A673 (cell line): ENCODE data around the gene GRIK2. TPM values are rescaled to one million over a fixed set of nuclear protein-coding genes. Genes with fewer than 3 reads are reported as not detected.

Source experiments
- BruUV-seq: library from RNA; stranded (reverse); fragments of 400-500 nt; replicated peaks from 2 replicates; lab custom pipeline; 2021; lab: Mats Ljungman, UMichigan
- CTCF ChIA-PET: fragments of 300-600 bp; sonication (Branson Sonifier 250); formaldehyde crosslinking; loops from one replicate; lab custom pipeline; 2022; ENCODE audit warnings: antibody characterized with exemption; lab: Charles Lee
- POLR2A ChIA-PET: fragments of 300-600 bp; sonication (Branson Sonifier 250); formaldehyde crosslinking; loops from one replicate; lab custom pipeline; 2022; ENCODE audit warnings: antibody characterized with exemption; ENCODE audit not compliant: low non-redundant PET; lab: Charles Lee
- DNase-seq: peaks from one replicate; pipeline ENCODE4 v3.0.0-alpha.2; 2015; ENCODE audit warnings: low spot score
- H3K27ac ChIP-seq: fragments of 200-600 bp; sonication (generic); 2 replicates; pipeline ENCODE4 v1.5.1; 2016; ENCODE audit warnings: mixed run types, low read depth, mild to moderate bottlenecking, mixed read lengths, antibody characterized with exemption, low read length; ENCODE audit not compliant: poor library complexity, severe bottlenecking
- H3K27me3 ChIP-seq: fragments of 200-600 bp; sonication (generic); replicated peaks from 2 replicates; pipeline ENCODE4 v1.6.1; 2017; ENCODE audit warnings: mixed run types, low read depth, mild to moderate bottlenecking, mixed read lengths, antibody characterized with exemption, low read length; ENCODE audit not compliant: insufficient read depth, poor library complexity
- H3K36me3 ChIP-seq: fragments of 200-600 bp; sonication (generic); 2 replicates; pipeline ENCODE4 v1.6.1; 2016; ENCODE audit warnings: mixed run types, mild to moderate bottlenecking, mixed read lengths, antibody characterized with exemption, low read length; ENCODE audit not compliant: insufficient read depth, poor library complexity, severe bottlenecking
- H3K4me1 ChIP-seq: fragments of 200-600 bp; sonication (generic); 2 replicates; pipeline ENCODE4 v1.6.1; 2017; ENCODE audit warnings: mixed run types, mild to moderate bottlenecking, mixed read lengths, antibody characterized with exemption, low read length; ENCODE audit not compliant: insufficient read depth, poor library complexity, severe bottlenecking
- H3K4me3 ChIP-seq: fragments of 200-600 bp; sonication (generic); 2 replicates; pipeline ENCODE4 v1.5.1; 2016; ENCODE audit warnings: low read depth, mixed run types, mild to moderate bottlenecking, mixed read lengths, low read length; ENCODE audit not compliant: poor library complexity, severe bottlenecking
- H3K9me3 ChIP-seq: fragments of 200-600 bp; sonication (generic); 2 replicates; pipeline ENCODE4 v1.6.1; 2016; ENCODE audit warnings: mixed run types, low read depth, mild to moderate bottlenecking, mixed read lengths, antibody characterized with exemption, low read length; ENCODE audit not compliant: poor library complexity, severe bottlenecking
- EZH2 ChIP-seq: fragments of 200-600 bp; sonication (generic); IDR thresholded peaks from 2 replicates; pipeline ENCODE4 v1.6.1; 2017; ENCODE audit warnings: borderline replicate concordance, low read depth, mild to moderate bottlenecking, mixed read lengths, antibody characterized with exemption, low read length; ENCODE audit not compliant: poor library complexity, severe bottlenecking
- intact Hi-C: fragments of 100-400 bp; cut with micrococcal nuclease; formaldehyde crosslinking; loops from one replicate; pipeline ENCODE4 v1.10.0; 2022; ENCODE audit not compliant: unreplicated experiment
- total RNA-seq: library from RNA; stranded (reverse); gene quantifications from 2 replicates; pipeline ENCODE4 v1.2.3, GENCODE V29; 2021
- TF ChIP-seq, protein P1 (sequence below): fragments of 300-800, 200-600 bp; sonication (generic); conservative IDR thresholded peaks from 2 replicates; pipeline ENCODE4 v1.5.1; 2017; ENCODE audit warnings: low read depth, mild to moderate bottlenecking, antibody characterized with exemption, low read length, moderate library complexity, mixed read lengths

GRIK2 gene
- total RNA-seq, 1 experiment from 2014 or later = 62.1 TPM

DNA sequence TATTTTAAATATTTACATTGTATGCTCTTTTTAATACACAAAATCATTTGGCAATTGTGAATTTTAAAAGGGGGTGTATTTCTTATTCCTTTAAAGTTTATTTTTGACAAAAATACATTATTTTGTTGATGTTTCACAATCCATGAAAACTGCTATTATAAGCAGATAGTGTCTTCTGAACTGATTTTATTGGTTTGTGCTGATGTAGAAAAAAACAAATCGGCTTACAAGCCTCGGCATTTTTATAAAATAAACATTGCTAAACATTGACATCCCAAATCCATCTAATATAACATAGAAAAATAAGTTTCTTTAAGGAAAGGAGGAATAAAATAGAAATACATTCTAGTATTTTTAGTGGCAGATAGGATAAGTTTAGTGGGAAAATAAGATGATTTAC lies 634.7 kb downstream of the GRIK2 start:
- Histone ChIP-seq H3K4me3 (no peak overlapping the region), H3K4me1 (peaks cover 40% of the 10 kb centered on the region), H3K36me3 (peaks cover 17% of the 10 kb centered on the region), H3K27ac (no peak overlapping the region), H3K9me3 (peaks cover 1% of the 10 kb centered on the region), H3K27me3 (no peaks in the 10 kb centered on the region)
- DNase-seq = no peak
- BruUV-seq = no TSS peak
- POLR2A ChIA-PET = no interaction called here
- TF ChIP-seq EZH2 = no peak
- CTCF ChIA-PET = no interaction called here
- intact Hi-C loops = no loop called here

DNA sequence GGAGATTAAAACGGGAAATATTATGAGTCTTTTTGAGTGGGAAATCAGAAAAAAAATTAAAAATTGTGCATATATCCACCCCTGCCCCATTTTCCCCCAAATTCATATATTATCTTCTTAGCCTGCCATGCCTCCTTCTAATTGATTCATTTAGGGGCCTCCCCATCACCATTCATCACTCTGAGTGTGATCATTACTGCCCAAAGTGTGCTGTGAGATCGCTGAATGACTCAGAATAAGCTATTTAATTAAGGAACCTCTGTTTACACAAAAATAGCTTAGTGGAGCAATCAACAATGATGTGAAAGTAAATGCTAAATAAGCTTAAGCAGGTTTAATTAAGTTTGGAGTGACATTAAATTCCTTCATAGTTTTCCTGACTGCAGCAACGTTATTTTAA lies 645.5 kb downstream of the GRIK2 start:
- peak; percentile 37 for DNase-seq
- Histone ChIP-seq H3K4me3 (no peak overlapping the region), H3K9me3 (peaks cover 10% of the 10 kb centered on the region), H3K27me3 (no peaks in the 10 kb centered on the region), H3K36me3 (peaks cover 55% of the 10 kb centered on the region), H3K27ac (peak overlapping the region; percentile 56), H3K4me1 (peaks cover 26% of the 10 kb centered on the region)
- BruUV-seq = no TSS peak
- ChIA-PET CTCF (no interaction called here), POLR2A (no interaction called here)
- intact Hi-C loops = no loop called here
- TF ChIP-seq EZH2 = no peak
- TF ChIP-seq, protein P1, sequence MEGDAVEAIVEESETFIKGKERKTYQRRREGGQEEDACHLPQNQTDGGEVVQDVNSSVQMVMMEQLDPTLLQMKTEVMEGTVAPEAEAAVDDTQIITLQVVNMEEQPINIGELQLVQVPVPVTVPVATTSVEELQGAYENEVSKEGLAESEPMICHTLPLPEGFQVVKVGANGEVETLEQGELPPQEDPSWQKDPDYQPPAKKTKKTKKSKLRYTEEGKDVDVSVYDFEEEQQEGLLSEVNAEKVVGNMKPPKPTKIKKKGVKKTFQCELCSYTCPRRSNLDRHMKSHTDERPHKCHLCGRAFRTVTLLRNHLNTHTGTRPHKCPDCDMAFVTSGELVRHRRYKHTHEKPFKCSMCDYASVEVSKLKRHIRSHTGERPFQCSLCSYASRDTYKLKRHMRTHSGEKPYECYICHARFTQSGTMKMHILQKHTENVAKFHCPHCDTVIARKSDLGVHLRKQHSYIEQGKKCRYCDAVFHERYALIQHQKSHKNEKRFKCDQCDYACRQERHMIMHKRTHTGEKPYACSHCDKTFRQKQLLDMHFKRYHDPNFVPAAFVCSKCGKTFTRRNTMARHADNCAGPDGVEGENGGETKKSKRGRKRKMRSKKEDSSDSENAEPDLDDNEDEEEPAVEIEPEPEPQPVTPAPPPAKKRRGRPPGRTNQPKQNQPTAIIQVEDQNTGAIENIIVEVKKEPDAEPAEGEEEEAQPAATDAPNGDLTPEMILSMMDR = no peak

DNA sequence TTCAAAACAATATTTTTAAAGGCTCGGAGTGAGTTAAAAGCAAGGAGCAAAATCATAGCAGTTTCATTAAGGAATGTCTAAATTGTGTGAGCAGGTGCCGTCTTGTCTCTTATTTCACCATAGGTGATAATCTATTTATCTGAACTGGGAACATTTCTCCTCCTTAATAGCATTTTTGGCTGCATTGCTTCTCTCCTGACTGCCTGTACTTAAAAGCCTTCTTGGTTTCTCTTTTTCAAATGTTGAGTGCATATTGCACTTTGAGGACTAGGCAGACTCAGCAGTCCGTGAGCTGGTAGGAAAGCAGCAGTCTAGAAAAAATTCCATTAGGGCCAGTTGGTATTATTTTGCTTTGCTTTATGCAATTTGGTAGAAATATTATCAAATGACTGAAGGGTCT lies 645.9 kb downstream of the GRIK2 start:
- Histone ChIP-seq H3K27me3 (no peaks in the 10 kb centered on the region), H3K4me1 (peaks cover 26% of the 10 kb centered on the region), H3K4me3 (no peak overlapping the region), H3K27ac (peak overlapping the region; percentile 56), H3K9me3 (peaks cover 14% of the 10 kb centered on the region), H3K36me3 (peaks cover 59% of the 10 kb centered on the region)
- POLR2A ChIA-PET = no interaction called here
- TF ChIP-seq, protein P1 = no peak
- TF ChIP-seq EZH2 = no peak
- no TSS peak for BruUV-seq
- peak; percentile 33 for DNase-seq
- intact Hi-C loops = no loop called here
- CTCF ChIA-PET = no interaction called here

DNA sequence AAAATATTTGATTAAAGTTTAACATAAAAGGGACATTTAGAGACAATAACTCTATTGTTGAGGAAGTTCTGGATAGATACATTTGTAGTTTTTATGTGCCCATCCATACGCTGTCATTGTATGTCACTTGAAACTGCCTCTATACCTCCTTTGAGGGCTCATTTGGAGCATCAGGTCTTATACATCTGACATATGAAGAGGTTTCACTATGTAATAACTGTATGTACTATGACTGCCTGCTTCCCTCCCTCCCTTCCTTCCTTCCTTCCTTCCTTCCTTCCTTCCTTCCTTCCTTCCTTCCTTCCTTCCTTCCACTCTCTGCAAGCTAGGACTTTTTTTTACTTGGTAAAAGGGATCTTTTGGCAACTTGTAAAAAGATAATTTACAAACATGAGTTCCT lies 657.5 kb downstream of the GRIK2 start:
- Histone ChIP-seq H3K9me3 (peaks cover 21% of the 10 kb centered on the region), H3K4me1 (peaks cover 67% of the 10 kb centered on the region), H3K36me3 (peaks cover 42% of the 10 kb centered on the region), H3K27ac (peak overlapping the region; percentile 98), H3K4me3 (no peak overlapping the region), H3K27me3 (no peaks in the 10 kb centered on the region)
- no TSS peak for BruUV-seq
- ChIA-PET CTCF (no interaction called here), POLR2A (interaction anchor here (0.6 kb wide), 2 partner anchors 74 to 133 kb away, joined by 12 to 13 read pairs; no protein-coding TSS in a partner anchor)
- TF ChIP-seq, protein P1 = no peak
- TF ChIP-seq EZH2 = no peak
- intact Hi-C loops = loop anchor here (1.0 to 10.0 kb wide), 4 partner anchors 129 to 1074 kb away; partner anchors contain the start of gene GRIK2
- peak; percentile 94 for DNase-seq
